HG03342 (cell line): ENCODE data around the gene BSN.

Experiments used
- ATAC-seq: cut with Tn5 transposase; IDR thresholded peaks from one replicate; pipeline ENCODE4 v1.9.1; 2021; ENCODE audit warnings: mild to moderate bottlenecking, moderate library complexity; ENCODE audit not compliant: unreplicated experiment

Gene BSN

GRCh38 chr3:49593041-49593440 lies 38.8 kb downstream of the BSN start:
- ATAC-seq, result no peak

DNA sequence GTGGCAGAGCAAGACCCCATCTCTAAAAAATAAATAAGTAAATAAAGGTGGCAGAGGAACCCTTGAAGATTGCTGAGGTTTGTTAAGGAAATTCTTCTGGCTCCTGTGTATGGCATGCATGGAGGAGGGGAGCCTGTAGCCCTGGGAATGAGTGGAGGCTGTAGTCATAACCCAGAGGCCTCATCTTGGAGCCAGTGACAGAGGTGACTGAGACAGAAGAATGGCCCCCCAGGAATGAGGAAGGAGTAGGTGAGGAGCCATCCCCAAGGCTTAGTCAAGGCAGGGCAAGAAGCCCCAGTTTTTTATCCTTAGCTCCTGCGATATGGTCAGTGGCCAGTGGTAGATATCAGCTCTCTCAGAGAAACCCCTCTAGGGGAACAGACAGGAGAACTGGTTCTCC lies 46.5 kb downstream of the BSN start:
- no peak for ATAC-seq

DNA sequence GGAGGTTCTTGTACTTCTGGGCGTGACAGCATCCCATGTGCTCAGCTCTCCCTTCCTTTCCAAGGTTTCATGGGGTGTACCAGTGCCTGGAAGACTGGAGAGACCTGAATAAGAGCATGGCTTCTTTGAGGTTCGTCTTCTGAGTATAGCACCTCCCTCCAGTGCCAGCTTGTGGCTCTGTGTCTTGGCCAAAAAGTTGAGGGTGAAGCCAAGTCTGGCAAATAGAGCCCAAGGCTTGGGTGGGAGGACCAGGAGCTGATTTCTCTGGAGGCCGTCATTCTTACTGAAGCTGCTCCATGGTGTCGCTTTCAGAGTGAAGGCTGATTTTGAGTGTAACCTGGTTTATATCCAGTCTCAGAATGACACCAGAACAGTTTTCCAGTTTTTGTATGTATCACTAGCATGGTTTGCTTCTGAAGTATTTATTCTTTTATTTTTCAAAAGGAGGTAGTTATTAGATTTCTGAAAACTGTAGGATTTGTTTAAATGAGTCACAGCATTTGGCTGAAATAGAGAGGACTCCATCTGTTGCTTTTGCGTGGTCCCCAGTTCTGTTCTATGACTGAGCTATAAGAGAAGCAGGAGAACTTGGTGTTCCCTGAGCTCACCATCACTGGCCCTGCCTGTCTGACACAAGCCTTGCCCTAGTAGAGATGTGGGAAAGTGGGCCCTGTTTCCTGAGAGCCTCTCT lies 47.2 kb downstream of the BSN start:
- no peak for ATAC-seq

GRCh38 chr3:49602049-49602554 lies 47.8 kb downstream of the BSN start:
- ATAC-seq, result no peak

GRCh38 chr3:49602877-49603411 lies 48.7 kb downstream of the BSN start:
- ATAC-seq, result no peak

- ATAC-seq, result no peak
Observed at GRCh38 chr3:49606427-49606826, 52.1 kb downstream of the BSN start.

- ATAC-seq, result no peak
Observed at GRCh38 chr3:49607105-49607591, 52.9 kb downstream of the BSN start.

GRCh38 chr3:49607796-49608195 lies 53.5 kb downstream of the BSN start:
- ATAC-seq, result no peak

DNA sequence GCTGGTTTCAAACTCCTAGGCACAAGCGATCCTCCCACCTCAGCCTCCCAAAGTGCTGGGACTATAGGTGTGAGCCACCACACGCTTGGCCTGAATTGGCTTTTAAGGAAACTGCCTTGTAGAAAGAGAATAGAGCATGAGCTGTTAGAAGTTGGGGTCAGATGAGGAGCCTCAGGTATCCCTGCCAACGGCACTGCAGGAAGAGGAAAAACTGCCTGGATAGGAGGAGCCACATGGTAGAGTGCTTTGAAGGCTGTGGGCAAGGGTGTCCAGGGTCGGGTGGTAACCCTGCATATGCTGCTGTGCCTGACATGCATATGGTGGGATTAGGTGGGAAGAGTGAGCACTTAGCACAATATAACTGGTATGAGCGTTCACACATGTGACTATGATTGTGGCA lies 55.0 kb downstream of the BSN start:
- no peak for ATAC-seq

- no peak for ATAC-seq
Observed at GRCh38 chr3:49609815-49610214, 55.5 kb downstream of the BSN start.

DNA sequence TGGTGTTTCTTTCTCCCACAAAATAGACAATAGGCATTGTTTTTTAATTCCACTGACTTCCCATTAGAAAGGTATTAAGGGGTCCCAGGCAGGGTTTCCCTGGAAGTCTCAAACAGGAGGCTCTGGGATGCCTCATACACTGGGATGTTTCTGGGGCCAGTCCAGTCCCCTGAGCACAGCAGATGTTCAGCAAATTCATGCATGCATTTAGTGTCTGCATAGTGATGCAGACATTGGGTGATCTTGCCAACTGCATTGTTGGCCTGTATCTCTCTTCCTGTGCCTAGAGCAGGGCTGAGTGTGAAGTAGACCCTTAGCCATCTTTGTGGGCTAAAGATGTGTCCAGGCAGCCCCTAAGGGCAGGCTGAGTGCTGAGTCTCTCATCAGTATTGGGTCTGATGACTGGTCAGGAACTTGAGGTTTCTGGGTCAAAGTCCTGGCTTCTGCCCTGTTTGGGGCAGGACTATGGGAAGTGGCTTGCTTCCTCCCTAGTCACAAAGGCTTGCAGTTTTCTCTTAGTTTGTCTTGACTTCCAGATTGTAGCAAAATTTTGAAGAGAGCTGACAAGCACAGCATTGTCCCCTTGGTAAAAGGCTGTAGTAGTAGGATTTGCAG lies 56.5 kb downstream of the BSN start:
- no peak for ATAC-seq

GRCh38 chr3:49611291-49611690 lies 57.0 kb downstream of the BSN start:
- no peak for ATAC-seq

- no peak for ATAC-seq
Observed at GRCh38 chr3:49611719-49612118, 57.4 kb downstream of the BSN start.

GRCh38 chr3:49614936-49615335 lies 60.7 kb downstream of the BSN start:
- ATAC-seq, result no peak

GRCh38 chr3:49616061-49616460 lies 61.8 kb downstream of the BSN start:
- ATAC-seq, result no peak

DNA sequence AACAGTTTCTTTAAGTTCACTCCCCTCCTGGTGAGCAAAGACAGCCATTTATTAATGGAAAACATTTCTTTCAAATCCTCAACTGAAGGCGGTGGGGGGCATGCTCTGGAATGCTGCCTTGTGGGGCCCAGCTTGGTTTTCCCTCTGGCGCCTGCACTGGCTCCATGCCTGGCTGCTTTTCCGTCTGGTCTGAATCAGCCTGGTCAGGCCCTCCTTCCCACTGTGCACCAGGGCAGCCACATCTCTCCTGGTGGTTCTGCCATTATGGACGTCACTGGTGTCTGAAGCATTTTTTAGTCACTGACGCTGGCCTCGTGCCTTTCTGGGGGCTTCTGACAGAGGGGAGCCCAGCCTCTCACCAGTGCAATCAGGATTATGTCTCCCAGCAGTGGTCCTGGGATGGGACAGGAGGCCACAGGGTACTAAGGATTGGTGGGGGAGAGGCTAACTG lies 62.2 kb downstream of the BSN start:
- no peak for ATAC-seq

GRCh38 chr3:49617390-49618013 lies 63.2 kb downstream of the BSN start:
- no peak for ATAC-seq

DNA sequence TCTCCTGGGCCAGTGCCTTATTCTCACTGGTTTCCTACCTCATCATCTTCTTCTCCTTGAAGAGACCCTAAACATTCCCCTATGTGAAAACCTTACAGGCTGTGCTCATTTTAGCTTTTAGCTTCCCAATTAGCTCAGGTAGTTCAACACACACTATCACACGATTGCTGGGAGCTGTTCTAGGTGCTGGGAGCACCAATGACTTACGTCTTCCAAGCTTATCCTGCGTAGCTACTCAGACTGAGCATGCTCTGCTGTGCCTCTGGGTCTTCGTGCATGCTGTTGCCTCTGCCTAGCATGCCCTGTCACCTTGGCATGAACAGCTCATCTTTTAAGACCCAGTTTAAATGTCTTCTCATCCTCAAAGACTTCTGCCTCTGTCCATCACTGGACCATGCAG lies 64.1 kb downstream of the BSN start:
- ATAC-seq, result no peak

- no peak for ATAC-seq
Observed at GRCh38 chr3:49619649-49620048, 65.4 kb downstream of the BSN start.

GRCh38 chr3:49620728-49621127 lies 66.5 kb downstream of the BSN start:
- no peak for ATAC-seq

GRCh38 chr3:49623071-49623470 lies 68.8 kb downstream of the BSN start:
- ATAC-seq, result no peak

- ATAC-seq, result no peak
Observed at GRCh38 chr3:49625071-49625470, 70.8 kb downstream of the BSN start.
